NCI-H1092 treated with DMSO at 0.1 percent for 48 hours (cell line): ENCODE measurements around the gene EIF6.

Source experiments
- DNase-seq: peaks from one replicate; lab custom pipeline; 2025; lab: John Stamatoyannopoulos, UW

The EIF6 gene

DNA sequence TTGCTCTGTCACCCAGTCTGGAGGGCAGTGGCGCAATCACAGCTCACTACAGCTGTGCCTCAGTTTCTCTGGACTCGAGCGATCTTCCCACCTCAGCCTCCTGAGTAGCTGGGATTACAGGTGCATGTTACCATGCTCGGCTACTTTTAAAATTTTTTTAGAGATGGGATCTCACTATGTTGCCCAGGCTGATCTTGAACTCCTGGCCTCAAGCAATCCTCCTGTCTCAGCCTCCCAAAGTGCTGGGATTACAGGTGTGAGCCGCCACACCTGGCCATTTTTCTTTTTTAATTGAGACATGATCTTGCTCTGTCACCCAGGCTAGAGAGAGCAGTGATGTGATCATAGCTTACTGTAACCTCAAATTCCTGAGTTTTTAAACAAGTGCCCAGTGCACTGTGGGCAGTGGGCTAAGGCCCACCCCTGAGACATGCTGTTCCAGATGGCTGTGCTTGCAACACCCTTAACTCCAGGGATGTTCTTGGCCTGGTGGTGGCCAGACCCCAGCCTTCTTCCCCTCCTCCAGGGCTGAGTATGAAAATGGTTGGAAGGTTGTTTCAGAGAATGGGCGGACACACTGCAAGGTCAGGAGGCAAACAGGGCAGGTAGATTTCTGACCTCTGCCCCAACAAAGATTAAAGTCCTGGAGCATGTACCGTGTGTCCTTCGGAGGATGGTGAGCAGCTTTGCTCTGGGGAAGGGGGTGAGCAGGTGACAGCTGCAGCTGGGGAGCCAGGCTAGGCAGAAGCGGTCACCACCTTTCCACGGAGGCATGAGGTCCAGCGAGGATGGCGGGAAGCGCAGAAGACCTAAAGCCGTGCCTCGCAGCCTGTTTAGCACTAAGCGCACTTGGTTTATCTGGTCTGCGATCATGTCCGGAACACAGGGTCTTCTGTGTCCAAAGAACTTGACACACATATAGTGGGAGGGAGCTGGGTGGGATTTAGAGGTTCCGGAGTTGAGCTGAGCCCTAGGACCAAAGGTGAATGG, 9.0 kb upstream of the EIF6 start:
- no peak for DNase-seq

DNA sequence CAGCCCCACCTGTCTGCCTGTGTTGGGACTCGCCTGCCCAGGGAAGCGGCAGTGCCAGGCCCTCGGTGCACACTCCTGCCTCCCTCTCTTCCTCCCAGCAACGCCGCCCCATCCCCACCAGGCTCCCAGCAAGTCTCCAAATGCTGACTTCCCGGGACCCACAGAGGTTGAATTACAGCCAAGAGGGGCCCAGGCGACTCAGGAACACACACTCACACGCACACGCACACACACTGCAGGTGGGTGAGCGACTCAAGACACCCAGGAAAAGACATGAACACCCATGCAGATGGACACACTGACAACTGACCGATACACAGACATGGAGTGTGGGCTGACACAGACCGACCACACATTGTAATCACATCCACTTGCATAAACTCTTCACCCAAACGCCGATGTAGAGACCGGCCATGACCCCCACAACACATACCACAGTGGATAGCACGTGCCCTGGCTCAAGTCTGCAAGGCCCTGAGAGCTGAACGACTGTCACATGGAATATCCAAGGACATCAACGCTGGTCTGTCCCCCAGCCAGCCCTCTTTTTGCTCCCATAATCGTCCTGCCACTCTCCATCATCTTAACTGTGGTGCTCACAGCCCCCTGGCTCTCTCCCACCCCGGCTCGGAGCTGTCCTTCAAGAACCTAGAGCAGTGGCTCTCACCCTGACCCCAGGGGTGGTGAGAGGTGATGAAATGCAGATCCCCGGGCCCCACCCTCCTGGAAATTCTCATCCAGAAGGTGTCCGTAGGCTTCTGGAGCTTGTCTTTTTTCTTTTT, 8.1 kb upstream of the EIF6 start:
- no peak for DNase-seq

DNA sequence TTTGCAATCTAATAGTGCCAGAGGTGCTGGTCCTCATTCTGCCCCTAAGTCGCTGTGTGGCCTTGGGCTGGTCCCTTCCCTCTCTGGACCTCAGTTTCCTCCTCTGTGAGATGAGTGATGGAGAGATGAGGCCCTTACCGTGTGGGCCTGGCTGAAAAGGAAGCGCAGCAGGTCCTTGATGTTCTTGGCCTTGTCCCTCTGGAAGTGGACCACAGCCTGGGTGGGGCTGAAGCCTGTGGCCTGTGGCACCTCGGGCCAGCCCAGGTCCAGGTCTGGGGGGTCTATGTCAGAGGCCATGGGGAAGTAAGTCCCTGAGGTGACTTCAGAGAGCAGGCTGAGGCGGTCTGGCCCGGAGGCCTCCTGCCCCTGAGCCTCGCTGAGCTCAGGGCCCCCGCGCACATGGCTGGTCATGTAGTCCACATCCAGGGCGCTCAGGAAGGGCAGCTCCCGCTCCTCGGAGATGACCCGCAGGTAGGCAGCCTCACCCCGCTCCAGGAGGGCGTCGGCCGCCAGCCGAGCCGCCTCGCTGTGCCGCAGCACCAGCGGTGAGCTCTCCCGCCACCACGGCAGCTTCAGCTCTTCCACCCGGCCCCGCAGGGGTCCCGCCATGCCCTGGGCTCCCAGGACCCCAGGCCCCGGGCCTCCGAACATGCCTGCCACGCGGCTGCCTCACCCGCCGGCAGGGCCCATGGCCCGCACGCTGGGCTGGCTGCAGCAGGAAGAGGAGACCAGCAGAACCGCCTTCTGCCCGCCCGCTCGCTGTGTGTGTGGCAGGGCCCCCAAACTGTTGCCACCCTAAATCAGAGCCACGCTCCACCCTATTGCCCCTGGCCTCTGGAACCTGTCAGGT, 7.3 kb upstream of the EIF6 start, which contains the start of gene FAM83C:
Gene FAM83C, minus strand, starts transcription at position 772 of the 850 bp plus-strand sequence. Its CDS starts 121 bp downstream, at position 651.
- no peak for DNase-seq

DNA sequence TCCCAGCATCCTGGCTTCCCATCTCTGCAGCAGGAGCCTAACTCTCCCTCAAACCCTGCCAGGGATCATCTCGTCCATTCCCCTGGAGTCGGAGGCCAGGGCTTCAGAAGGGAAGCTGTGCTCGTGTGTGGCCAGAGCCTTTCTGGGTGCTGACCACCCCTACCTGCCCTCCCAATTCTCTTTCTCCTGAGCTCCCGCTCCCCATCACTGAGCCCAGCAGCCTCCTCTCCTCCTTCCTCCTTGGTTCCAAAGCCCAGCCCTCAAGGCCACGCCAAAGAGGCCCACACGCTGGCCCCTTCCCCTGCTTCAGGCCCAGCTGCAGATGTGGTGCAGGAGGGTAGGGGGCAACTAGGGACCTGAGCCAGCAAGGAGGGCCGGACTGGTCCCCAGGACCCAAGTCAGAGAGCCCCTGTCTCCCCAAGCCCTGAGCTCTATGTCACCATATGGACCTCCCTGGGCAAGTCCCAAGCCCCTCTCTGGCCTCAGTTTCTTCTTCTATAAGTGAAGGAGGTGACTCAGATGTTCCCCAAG, 6.4 kb upstream of the EIF6 start:
- no peak for DNase-seq

DNA sequence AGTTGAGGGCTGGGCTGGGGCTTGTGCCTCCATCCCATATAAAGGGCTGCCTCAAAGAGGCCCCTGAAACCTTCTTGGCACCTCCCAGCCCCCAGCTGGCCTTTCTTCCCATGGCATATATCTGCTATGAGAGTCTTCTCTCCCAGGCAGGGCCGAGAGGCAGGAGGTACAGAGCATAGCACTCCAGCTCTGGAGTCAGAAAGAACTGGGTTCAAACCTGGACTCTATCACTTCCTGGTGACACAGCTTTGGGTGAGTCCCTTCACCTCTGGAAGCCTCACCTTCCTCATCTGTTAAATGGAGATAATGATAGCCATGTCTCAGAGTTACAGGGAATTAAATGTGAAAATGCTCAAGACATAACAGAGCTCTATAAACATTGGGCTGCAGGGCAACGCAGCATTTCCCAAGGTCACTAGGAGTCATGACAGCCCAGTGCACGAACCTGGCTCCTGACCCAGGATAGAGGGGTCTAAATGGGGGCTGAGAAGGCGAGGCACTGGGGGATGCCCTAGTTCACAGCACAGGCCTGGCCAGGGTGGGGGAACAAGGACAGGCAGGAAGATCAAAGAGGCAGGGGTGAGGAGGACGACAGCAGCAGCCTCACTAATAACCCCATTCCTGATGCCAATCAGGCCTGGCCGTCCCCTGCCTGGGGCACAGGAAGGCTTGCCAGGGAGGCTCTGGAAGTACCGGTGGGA, 5.8 kb upstream of the EIF6 start:
- no peak for DNase-seq

DNA sequence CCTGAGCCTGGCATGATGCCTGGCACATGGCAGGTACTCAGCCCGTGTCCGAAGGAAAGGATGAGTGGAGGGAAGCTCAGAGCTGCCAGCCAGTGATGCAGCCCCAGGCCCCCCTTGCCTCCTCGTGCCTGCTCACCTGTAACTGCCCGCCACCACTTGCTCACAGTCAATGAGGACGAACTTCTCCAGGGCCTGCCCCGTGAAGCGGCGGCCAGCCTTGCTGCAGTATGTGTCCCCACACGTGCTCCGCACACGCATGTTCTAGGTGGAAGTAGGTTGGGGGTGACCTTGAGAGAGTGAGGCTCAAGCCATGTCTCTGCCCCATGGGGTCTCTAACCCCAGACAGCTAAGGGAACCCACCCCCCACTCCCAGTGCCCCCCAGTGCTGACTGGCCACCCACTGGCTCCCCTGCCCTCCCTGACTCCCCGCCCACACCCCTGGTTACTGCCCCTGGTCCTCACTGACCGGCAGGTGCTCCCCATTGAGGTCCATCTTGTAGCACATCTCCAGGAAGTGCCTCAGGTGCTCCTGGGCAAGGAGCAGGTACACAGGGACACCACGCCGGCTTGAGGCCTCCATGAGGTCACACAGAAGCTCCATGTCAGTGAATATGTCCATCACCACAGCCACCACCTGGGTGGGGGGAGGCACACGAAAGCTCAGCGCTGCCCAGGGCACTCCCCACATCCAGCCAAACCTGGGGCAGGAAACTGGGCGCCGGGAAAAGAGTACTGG, 3.9 kb upstream of the EIF6 start:
- no peak for DNase-seq

DNA sequence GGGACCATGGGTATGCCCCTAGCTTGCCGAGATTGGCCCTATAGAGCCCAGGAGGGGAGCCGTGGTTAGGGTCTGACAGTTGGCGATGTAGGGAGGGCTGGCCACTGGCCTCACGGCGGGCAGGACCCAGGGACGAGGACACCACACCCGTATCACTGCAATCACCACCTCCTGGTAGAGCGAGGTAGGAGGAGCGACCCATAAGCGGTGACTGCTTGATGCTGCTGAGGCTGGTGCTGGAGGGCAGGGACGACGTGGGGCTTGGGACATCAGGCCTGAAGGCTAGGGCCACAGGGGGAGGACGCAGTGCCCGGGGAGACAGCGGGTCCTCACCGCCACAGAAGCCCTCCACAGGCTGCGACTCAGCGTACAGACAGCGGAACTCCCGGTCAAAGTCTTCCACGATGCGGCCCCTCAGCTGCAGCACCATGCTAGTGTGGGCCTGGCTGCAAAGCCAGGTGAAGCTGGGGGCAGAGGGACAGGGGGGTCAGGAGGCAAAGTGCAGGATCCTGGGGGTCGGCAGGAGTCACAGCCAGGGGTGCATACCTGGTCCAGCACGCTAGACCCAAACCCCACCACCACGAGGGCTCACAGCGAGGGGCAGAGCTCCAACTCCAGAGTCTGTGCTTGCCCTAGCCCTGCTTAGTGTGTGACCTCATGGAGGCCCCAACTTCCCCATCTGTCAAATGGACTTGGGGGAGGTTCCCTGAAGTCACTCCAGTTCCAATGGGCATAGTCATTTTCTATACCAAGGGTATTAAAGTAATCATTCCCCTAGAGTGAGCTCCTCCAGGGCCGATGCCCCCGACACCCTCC, 3.1 kb upstream of the EIF6 start:
- DNase-seq, result no peak

DNA sequence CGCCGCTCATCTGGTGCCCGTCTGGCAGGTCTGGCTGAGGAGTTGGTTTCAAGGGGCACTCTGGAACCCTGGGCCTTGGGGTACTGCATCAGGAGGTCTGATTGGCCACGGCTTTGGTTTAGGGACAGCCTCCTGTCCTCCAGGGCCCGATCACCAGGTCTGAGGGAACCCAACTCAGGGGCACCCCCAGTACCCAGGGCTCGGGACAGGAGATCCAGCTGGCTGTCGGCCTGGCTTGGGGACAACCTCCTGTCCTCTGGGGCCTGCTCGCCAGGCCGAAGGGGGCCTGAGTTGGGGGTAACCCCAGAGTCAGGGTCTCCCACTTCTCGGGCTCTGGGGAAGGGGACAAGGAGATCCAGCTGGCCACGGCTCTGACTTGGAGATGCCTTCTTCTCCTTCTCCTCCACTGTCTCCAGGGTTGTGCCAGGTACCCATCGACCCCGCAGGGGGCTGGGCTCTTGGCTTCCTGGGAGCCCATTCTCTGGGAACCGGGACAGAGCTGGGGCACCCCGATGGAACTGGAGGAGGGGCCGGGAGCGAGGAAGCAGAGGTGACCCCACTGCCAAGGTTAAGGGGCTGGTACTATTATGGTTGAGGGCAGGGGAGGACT, 2.4 kb upstream of the EIF6 start:
- no peak for DNase-seq

DNA sequence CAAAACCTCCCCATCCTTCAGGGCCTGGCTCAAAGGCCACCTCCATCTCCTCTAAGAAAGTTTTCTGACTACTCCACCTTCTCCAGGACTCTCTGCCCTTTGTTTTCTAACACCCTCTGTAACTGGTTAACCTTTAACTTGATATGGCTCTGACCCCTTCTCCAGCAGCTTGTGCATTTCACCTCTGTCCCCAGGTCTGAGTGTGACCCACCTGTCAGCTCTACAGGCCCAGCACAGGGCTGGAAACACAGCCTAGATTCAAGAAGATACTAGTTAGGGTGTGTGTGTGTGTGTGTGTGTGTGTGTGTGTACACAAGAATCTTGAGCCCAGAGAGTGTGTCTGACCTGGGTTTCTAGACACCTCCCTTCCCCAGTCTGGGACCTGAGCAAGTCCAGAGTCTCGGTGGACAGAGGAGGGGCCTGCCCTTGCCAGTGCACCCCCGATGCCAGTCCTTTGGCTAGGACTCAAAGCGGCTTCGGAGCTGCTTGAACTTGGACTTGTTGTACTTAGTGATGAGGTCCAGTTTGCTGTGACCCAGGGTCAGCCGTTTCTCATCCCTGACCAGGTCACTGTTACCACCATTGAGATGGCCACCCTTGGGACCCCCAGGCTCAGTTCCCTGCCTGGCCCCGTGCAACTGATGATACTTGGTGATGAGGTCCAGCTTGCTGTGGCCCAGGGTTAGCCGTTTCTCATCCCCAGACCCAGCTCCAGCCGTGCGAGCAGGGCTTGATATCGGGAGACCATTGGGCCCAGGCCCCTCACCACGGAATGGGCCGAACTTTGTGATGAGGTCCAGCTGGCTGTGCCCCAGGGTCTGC, 1.7 kb upstream of the EIF6 start:
- DNase-seq, result no peak

DNA sequence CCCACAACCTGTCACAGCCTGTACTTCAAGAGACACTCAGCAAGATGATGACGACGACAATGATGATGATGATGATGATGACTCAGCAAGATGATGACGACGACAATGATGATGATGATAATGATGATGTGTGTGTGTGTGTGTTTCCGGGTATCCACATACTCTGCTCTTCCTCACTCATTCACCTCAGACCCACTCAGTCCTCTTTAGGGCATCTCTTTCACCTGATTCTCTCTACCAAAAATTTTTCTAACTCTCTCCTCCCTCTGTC, 1.2 kb upstream of the EIF6 start:
- no peak for DNase-seq

DNA sequence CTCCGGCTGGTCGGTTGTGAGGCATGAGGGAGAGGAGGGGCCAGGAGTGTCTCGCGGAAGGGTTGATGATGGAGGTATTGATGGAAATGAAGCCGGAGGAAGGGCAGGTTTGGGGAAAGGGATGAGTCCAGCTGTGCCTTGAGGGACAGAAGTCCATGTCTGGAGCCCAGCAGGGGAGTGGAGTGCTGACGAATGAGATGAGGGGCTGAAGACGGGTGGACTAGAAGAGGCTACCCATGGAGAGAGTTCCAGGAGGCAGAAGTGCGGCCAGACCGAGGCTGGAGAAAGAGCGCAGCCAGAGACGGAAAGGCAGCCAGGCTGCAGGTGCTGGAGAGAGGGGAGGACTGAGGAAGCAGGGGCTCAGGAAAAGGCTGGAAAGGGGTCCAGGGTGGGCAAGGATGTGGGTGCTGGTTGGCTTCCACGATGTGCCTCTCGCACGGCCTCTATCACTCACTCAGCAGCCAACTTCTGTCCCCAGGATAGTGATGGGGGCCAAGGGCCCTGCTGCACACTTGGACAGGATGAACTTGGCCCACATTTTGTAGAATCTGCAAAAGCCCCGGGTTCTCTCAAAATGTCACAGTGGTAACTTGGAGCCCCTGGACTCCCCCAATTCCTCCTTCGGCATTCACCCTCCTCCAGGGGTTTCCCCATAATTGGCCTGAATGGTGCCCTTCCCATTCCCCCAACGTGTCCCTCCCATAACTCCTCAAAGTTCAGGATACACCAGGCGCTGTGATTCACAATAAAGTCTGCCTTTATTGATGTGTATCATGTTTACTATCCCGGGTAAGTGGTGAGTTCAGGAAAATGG, 627 bp upstream of the EIF6 start:
- no peak for DNase-seq

DNA sequence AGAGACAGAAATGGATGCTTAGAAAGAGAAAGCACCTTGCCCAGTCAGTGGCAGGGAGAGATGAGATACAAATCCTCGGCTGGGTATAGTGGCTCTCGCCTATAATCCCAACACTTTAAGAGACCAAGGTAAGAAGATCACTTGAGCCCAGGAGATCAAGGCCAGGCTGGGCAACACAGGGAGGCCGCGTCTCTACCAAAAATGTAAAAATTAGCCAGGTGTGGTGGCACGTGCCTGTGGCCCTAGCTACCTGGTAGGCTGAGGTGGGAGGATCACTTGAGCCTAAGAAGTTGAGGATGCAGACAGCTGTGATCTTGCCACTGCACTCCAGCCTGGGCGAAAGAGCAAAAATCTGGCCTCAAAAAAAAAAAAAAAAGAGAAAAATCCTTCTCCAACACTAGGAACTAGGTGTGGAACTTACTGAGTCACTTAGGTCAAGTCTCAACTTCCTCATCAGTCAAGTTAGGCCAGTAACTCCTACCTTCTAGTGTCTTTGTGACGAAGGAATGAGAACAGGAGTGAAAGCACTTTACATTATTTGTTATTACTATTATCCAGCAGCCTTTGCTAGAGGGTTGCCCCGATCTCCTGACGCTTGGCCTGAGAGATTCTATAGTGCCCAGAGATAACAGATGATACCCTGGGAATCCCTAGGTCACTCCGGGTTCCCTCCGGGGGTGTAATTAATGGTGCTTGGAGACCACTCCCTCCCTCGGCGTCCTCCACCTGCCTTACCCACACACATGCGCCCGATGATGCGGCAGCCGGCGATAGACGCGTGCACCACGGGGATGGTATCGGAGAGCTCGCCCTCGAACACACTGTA, 918 bp downstream of the EIF6 start:
- DNase-seq, result no peak

DNA sequence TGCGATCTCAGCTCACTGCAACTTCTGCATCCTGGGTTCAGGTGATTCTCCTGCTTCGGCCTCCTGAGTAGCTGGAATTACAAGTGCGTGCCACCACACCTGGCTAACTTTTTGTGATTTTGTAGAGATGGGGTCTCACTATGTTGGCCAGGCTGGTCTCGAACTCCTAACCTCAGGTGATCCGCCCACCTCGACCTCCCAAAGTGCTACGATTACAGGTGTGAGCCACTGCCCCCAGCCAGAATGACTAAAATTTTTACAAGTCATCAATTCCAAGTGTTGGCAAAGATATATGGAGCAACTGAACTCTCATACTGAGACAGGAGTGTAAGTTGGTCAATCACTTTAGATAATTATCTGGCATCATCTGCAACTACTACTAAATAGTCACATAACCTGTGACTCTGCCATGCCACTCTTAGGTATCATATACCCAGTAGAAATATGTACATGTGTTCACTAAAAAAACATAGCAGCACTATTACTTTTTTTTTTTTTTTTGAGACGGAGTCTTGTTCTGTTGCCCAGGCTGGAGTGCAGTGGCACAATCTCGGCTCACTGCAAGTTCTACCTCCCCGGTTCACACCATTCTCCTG, 3.0 kb downstream of the EIF6 start:
- no peak for DNase-seq

DNA sequence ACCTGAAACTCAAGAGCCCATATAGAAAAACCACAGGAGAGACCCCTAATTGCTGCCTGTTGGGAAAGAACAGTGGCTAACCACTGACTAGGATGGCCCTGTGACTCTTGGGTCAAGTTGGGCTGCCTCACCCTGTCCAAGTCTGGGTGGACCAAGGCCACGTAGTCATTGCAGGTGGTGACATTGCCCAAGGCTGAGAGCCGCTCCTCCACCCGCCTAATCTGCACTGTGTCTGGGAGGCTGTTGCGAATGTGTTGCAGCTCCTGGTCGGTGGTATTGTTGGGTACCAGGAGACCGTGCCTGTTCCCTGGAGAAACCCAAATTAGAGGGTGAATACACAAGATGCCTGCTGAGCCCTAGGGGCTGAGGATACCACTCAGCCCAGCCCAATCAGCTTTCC, 4.0 kb downstream of the EIF6 start:
- DNase-seq, result no peak

DNA sequence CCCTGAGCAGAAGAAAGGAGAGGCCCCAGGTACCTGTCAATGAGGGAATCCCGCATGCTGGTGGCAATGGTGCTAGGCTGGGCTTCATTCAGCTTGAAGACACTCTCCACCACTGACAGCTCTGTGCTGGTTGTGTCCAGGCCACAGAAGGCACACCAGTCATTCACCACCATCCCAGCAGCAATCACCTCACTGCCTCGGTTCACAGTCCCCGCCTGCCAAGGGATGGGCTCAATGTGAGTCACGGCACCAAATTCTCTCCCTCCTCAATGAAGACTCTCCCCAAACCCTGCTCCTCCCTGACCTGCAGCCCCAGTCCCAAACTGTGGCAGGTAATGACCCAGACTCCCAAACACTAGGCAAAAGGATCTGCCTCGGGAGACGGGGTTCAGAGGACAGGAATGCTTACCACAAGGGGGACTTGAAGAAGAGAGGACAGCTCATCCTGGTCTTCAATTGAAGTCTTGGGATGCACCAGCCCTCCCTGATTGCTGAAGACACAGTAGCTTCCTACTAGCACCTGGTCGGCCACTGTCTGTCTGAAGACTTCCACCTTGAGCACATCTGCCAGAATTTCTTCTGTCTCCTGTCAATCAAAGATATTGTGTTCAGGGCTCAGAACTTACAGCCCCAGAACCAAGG, 4.9 kb downstream of the EIF6 start:
- no peak for DNase-seq

DNA sequence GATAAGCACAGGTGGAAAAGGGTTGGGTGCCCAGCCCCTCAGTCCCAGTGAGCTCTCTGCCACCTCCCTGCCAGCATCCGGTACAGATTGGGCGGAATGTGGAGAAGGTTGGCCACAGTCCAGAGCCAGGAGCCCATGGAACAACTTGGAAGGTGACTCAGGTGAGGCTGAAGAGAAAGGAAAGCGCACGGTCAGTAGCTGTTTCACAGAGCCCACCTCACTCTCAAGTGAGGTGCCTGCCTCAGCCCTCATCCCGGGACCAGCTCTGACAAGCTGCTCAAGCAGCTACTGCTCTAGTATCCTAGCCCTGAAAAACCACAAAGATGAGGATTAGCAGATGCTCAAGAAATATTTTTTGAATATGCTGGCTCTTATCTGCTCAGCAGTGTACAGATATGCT, 5.5 kb downstream of the EIF6 start:
- no peak for DNase-seq
